GM12801 (cell line): Measurements from ENCODE around the gene MARCHF6.

Source experiments
- TF ChIP-seq, protein P1 (sequence below): IDR thresholded peaks from one replicate; pipeline ENCODE4 v1.5.1; 2011; ENCODE audit warnings: control low read depth; ENCODE audit not compliant: insufficient read length; ENCODE audit errors: extremely low read depth

Gene MARCHF6

DNA sequence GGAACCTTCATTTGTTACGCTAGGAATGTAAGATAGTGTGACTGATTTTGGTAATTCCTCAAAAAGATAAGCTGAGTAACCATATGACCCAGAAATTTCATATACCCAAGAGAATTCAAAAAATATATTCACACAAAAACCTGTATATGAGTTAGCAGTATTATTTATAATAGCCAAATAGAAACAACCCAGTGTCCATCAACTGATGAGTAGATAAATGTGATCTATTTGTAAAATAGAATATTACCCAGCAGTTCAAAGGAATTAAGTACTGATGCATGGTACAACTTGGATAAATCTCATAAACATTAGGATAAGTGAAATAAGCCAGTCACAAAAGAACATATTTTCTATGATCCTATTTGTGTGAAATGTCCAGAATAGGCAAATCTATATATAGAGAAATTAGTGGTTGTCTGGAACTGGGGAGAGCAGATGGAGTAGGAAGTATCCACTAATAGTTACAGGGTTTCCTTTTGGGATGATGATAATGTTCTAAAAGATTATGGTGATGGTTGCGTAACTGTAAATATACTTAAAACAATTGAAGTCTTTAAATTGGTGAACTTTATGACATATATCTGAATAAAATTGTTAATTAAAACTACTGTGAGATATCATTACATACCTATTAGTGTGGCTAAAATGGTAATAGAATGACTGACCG lies 10.2 kb downstream of the MARCHF6 start:
- TF ChIP-seq, protein P1, sequence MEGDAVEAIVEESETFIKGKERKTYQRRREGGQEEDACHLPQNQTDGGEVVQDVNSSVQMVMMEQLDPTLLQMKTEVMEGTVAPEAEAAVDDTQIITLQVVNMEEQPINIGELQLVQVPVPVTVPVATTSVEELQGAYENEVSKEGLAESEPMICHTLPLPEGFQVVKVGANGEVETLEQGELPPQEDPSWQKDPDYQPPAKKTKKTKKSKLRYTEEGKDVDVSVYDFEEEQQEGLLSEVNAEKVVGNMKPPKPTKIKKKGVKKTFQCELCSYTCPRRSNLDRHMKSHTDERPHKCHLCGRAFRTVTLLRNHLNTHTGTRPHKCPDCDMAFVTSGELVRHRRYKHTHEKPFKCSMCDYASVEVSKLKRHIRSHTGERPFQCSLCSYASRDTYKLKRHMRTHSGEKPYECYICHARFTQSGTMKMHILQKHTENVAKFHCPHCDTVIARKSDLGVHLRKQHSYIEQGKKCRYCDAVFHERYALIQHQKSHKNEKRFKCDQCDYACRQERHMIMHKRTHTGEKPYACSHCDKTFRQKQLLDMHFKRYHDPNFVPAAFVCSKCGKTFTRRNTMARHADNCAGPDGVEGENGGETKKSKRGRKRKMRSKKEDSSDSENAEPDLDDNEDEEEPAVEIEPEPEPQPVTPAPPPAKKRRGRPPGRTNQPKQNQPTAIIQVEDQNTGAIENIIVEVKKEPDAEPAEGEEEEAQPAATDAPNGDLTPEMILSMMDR, result no peak

DNA sequence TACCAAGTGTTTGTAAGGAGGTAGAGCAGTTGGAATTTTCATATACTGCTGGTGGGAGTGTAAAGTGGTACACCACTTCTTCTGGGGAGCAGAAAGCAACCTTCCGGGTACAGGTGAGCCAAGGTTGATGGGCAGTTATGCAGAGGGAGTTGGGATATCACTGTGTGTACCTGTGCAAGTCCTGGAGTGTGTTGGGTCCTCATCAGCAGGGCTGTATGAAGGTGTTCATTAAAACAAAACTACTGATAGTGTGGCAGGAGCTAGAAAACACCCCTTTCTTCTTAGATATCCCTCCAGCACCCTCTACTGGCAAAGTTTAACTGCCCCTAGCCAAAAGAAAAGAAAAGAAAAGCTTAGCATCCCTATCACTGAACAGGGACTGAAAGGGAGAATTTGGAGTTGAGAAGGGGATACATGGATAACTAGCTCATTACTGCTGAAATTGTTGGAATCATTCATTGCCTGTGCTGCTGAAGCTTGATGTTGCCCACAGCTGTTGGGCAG lies 10.7 kb downstream of the MARCHF6 start:
- TF ChIP-seq, protein P1, result no peak

DNA sequence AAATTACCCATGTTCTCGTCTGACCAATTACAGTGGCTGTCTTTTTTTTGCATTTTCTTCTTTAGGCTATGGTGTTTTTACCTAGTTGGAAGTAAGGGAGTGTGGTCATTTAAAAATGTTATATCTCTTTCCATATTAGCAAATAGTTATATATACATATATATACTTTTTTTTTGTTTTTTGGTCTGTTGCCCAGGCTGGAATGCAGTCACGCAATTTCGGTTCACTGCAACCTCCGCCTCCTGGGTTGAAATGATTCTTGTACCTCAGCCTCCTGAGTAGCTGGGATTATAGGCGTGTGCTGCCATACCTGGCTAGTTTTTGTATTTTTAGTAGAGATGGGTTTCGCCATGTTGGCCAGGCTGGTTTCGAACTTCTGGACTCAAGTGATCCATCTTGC lies 12.3 kb downstream of the MARCHF6 start:
- TF ChIP-seq, protein P1, result no peak

DNA sequence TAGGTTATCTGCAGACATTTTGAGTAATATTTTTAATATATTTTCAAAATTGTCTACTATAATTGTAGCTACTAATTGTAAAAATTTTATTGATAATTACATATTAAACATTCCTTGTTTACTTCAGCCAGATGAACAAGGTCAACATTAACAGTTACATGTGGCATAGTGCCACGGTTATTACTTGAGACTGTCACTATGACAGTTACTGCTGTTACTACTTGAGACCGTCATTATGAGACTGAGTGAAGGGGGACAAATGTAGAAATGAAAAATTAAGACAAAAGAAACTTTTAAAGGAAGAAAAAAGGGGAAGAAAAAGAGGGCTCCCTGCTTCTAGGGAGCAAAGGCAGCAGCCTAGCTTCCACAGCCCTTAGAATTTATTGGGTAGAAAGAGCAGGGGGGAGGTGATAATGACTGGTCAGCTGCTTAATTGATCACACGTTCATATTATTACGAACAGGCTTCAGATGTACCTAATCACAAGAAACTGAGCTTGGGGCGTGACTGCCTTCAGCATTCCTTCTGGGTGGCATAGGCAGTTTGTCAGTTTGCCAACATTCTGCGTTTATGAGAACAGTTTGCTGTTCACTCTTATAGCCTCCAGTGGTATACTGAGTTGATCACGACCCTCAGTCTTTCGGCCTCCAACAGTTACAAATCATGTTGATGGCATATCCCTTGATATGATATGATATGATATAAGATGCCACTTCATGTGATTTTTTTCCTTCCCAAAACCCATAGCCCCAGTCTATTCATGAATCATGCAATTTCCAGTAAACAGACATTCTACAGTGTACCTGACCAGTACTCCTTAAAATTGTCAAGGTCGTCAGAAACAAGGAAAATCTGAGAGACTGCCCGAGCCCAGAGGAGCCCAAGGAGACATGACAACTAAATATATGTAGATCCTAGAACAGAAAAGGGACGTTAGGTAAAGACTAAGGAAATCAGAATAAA lies 13.1 kb downstream of the MARCHF6 start:
- TF ChIP-seq, protein P1, result no peak

DNA sequence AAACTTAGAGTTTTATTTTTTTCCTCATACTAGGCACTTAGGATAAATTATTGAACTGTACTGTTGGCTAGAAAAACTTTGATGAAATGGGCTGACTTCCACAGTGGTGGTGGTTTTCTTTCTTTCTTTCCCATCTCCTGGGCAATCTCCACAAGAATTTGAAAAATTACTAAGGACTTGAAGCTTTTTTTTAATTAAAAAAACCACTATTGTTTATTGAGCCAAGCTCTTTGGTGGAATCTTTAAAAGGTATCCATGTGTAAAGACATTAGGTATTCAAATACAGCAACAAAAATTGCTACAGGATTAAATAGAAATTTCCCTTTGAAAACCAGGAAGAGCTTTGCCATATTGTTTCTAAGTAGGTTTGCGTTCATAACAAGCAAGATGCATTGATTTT lies 14.1 kb downstream of the MARCHF6 start:
- TF ChIP-seq, protein P1, result no peak

DNA sequence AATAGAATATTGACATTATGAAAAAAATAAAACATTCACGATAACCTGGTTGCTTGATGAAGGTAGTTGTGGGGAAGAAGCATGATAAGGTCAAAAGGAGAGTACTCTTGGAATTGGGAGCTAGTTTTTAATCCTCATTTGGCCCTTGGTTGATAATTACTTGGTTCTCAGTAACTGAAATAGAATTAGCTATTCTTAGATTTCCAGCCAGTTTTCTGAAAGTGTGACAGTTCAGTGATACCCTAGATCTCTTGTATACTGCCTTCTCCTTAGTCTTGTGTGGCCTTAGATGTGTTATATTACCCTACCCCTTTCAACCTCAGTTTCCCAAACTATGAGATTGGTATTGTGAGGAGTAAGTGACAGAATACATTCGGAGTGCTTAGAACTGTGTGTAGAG lies 17.4 kb downstream of the MARCHF6 start:
- TF ChIP-seq, protein P1, result no peak
